Neutrophil (primary cell): ENCODE results near the gene STAT1.

Experiments used
- H3K27ac ChIP-seq: fragments of 200-600 bp; sonication (generic); 2 replicates; pipeline ENCODE4 v1.5.1; 2016; ENCODE audit warnings: mild to moderate bottlenecking, moderate library complexity
- H3K27me3 ChIP-seq: fragments of 200-600 bp; sonication (generic); 2 replicates; pipeline ENCODE4 v1.6.0; 2016; ENCODE audit warnings: mild to moderate bottlenecking
- H3K36me3 ChIP-seq: fragments of 200-600 bp; sonication (generic); 2 replicates; pipeline ENCODE4 v1.5.1; 2017
- H3K4me1 ChIP-seq, 2 experiments: fragments of 200-600 bp in 1 of 2; sonication (generic) in 1 of 2; 1 replicate in 1 of 2; 2 replicates in 1 of 2; pipeline versions ENCODE4 v1.5.1 to v1.6.1; 2013 to 2016; ENCODE audit warnings: low read depth in 1 of 2, low read length in 1 of 2, mild to moderate bottlenecking in 1 of 2, moderate library complexity in 1 of 2; ENCODE audit not compliant: control insufficient read depth in 1 of 2, insufficient read depth in 1 of 2
- H3K4me3 ChIP-seq, 2 experiments: fragments of 200-600 bp in 1 of 2; sonication (generic) in 1 of 2; 1 replicate in 1 of 2; 2 replicates in 1 of 2; pipeline ENCODE4 v1.5.1; 2013 to 2016; ENCODE audit warnings: low read depth in 1 of 2, low read length in 1 of 2, mild to moderate bottlenecking in 1 of 2, moderate library complexity in 1 of 2
- H3K9me3 ChIP-seq: fragments of 200-600 bp; sonication (generic); 2 replicates; pipeline ENCODE4 v1.5.1; 2016
- TF ChIP-seq, protein P1 (sequence below): fragments of 200-600 bp; sonication (generic); IDR thresholded peaks from 2 replicates; pipeline ENCODE4 v1.5.1; 2016; ENCODE audit warnings: antibody characterized with exemption

Gene STAT1

DNA sequence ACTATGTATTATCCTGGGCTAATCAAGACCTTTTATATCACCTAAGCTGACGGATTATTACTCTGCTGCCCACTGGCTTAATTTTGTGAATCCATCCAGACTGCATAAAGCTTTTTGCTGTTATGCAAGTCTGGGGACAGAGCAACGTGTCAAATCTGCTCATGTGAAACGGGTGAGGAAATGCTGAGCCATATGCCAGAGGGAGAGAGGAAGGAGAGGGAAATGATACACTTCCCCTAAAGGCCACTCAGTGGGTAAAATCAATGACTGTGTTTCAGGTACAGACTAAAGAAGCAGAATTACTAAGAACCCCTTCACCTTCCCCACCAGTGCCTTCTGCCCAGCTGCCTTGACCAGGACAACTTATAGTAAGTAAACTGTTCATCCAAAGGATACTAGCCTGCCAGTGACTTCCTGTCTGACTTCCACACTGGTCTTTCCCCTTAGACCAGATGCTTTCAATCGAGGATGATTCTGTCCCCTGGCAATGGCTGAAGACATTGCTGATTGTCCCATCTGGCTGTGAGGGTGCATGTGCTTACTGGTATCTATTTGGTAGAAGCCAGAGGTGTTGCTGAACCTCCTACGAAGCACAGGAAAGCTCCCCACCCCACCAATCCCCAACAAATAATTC lies 43.0 kb downstream of the STAT1 start:
- Histone ChIP-seq H3K27ac (peak overlapping the region; percentile 58), H3K4me3 (no peak overlapping the region), H3K36me3 (peaks cover 100% of the 10 kb centered on the region), H3K4me1 (peaks cover 6 to 8% of the 10 kb centered on the region in 2 experiments), H3K9me3 (peaks cover 6% of the 10 kb centered on the region), H3K27me3 (no peaks in the 10 kb centered on the region)
- TF ChIP-seq, protein P1, sequence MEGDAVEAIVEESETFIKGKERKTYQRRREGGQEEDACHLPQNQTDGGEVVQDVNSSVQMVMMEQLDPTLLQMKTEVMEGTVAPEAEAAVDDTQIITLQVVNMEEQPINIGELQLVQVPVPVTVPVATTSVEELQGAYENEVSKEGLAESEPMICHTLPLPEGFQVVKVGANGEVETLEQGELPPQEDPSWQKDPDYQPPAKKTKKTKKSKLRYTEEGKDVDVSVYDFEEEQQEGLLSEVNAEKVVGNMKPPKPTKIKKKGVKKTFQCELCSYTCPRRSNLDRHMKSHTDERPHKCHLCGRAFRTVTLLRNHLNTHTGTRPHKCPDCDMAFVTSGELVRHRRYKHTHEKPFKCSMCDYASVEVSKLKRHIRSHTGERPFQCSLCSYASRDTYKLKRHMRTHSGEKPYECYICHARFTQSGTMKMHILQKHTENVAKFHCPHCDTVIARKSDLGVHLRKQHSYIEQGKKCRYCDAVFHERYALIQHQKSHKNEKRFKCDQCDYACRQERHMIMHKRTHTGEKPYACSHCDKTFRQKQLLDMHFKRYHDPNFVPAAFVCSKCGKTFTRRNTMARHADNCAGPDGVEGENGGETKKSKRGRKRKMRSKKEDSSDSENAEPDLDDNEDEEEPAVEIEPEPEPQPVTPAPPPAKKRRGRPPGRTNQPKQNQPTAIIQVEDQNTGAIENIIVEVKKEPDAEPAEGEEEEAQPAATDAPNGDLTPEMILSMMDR: no peak

DNA sequence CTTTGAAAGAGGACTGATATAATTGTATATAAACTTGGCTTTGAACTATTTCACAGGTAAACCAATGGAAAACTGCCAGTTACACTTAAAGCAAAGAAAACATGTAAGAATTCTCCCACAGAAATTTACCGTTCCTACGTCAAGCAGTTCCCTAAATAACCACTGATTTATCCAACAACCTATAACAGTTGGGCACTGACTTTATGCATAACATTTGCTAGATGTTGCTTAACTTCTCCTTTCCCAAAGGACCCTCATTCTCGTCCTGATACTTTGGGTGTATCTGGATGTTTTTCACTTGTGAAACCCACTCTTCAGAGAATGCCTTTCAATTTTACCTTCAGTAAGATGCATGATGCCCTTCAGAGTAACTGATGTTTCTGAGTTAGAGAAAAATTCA lies 43.8 kb downstream of the STAT1 start:
- H3K27me3 ChIP-seq: no peaks in the 10 kb centered on the region
- H3K4me1 ChIP-seq: peaks cover 6 to 8% of the 10 kb centered on the region in 2 experiments
- H3K9me3 ChIP-seq: peaks cover 6% of the 10 kb centered on the region
- H3K27ac ChIP-seq: peak overlapping the region; percentile 58
- no peak overlapping the region for H3K4me3 ChIP-seq
- H3K36me3 ChIP-seq: peaks cover 100% of the 10 kb centered on the region
- TF ChIP-seq, protein P1: no peak

DNA sequence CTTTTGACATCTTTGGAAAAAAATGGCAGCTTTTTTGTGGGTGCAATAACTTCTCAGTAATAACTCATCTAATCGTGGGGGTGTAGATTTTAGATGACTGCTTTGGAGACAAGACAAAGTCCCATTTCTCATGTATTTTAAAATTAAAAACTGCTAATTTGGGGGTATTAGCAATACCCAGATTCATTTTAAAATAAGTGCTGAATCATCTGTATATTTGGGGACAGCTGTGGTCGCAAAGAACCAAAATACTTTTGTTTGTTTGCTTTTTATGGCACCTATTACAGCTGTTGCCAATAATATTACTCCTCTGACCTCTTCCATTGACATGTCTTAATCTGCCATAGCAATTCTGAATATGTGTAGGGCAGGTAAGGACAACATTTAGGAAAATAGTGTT lies 45.4 kb downstream of the STAT1 start:
- peaks cover 100% of the 10 kb centered on the region for H3K36me3 ChIP-seq
- peaks cover 6% of the 10 kb centered on the region for H3K9me3 ChIP-seq
- no peak overlapping the region for H3K4me3 ChIP-seq
- TF ChIP-seq, protein P1: no peak
- H3K4me1 ChIP-seq: peaks cover 6 to 8% of the 10 kb centered on the region in 2 experiments
- no peak overlapping the region for H3K27ac ChIP-seq
- no peaks in the 10 kb centered on the region for H3K27me3 ChIP-seq

DNA sequence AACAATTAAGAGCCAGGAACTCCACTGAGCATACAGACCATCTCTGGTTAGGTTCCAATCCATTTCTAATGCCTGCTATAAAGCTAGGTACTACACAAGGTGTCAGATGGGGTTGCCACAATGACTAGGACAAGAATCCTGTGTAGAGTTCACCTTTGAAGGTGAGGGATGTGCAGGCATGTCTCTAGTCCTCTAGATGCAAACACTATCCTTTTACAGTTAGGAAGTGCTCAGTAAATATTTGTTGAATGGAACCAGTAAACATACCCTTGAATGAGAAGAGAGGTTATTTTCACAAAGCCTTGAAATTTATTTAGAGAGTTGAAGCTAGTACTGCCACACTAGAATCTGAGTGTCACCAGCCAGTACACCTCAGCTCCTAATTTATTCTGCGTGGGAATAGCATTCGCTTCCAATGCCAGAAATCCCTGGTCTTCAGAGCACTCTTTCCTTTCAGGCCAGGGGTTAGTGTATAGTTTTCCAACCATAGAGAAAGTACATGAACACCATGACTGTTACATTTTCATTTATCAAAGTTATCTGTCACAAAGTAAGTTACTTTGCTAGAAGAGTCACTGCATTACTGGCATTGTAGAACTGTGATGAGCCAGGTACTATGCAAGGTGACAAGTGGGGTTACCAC lies 48.3 kb downstream of the STAT1 start:
- Histone ChIP-seq H3K4me1 (peaks cover 1 to 2% of the 10 kb centered on the region in 2 experiments), H3K9me3 (no peaks in the 10 kb centered on the region), H3K27ac (no peak overlapping the region), H3K36me3 (peaks cover 99% of the 10 kb centered on the region), H3K27me3 (no peaks in the 10 kb centered on the region), H3K4me3 (no peak overlapping the region)
- TF ChIP-seq, protein P1: no peak

DNA sequence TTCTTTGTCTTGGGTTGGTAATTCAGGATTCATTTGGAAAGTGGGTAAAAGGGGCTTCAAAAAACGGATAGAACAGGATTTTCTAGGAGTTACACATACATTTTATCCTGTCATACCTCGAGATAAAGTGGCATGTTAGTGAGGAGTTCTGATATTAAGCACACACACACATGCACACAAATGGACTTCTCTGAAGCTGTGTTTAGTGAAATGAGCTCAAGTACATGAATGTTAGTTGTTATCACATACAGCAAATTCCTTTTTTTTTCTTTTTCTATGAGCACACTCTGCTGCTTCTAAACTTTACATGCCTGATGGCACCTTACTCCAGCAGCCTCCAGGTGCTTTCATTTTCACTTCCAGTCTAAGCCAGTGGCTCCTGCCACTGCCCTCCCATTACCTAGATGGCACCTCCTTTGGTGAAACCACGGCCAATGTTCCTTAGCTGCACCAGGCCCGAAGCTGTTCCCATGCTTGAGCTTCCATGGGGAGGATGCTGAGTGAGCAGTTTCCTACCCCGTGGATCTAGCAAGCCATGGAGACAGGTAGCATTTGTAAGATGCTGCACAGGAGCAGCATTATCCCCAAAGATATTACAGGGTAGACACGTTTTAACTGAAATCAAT lies 49.7 kb downstream of the STAT1 start:
- TF ChIP-seq, protein P1: no peak
- H3K27me3 ChIP-seq: no peaks in the 10 kb centered on the region
- no peaks in the 10 kb centered on the region for H3K9me3 ChIP-seq
- no peaks in the 10 kb centered on the region for H3K4me1 ChIP-seq
- peaks cover 88% of the 10 kb centered on the region for H3K36me3 ChIP-seq
- H3K4me3 ChIP-seq: no peak overlapping the region
- no peak overlapping the region for H3K27ac ChIP-seq
